Heart right ventricle (tissue), 16 donors: ENCODE data around the gene HAO1. TPM values are rescaled to one million over a fixed set of nuclear protein-coding genes. Genes with fewer than 3 reads are reported as not detected.
A peak's percentile ranks its signal among the peaks of the same experiment; 100 is the strongest.

Experiments used
- ATAC-seq, 8 donors: fragments of 200-7000 bp; cut with Tn5 transposase; one replicate each; pipeline ENCODE4 v1.9.1; 2020; ENCODE audit warnings: mild to moderate bottlenecking in 8 of 8, moderate library complexity in 8 of 8, moderate number of reproducible peaks in 1 of 8
- DNase-seq, 2 donors: peaks; one replicate each; pipeline ENCODE4 v3.0.0-alpha.2; 2020
- H3K27ac ChIP-seq, 10 donors: fragments of 200-600 bp; sonication (generic) in 2 of 10; one replicate each; pipeline versions ENCODE4 v1.5.0 to v1.8.0; 2020 to 2022; ENCODE audit warnings: mild to moderate bottlenecking in 3 of 10
- H3K27me3 ChIP-seq, 7 donors: fragments of 200-600 bp; one replicate each; pipeline ENCODE4 v1.8.0; 2021 to 2022; ENCODE audit warnings: mild to moderate bottlenecking in 2 of 7
- H3K36me3 ChIP-seq, 9 donors: fragments of 200-600 bp; sonication (generic) in 1 of 9; one replicate each; pipeline versions ENCODE4 v1.5.0 to v1.8.0; 2020 to 2022; ENCODE audit warnings: mild to moderate bottlenecking in 2 of 9
- H3K4me1 ChIP-seq, 9 donors: fragments of 200-600 bp; sonication (generic) in 1 of 9; one replicate each; pipeline versions ENCODE4 v1.5.0 to v1.8.0; 2020 to 2022; ENCODE audit warnings: mild to moderate bottlenecking in 4 of 9
- H3K4me3 ChIP-seq, 10 donors: fragments of 200-600 bp; sonication (generic) in 2 of 10; one replicate each; pipeline versions ENCODE4 v1.5.0 to v1.8.0; 2020 to 2022; ENCODE audit warnings: mild to moderate bottlenecking in 7 of 10, moderate library complexity in 2 of 10
- H3K9me3 ChIP-seq, 11 donors: fragments of 200-600 bp in 10 of 11; sonication (generic) in 2 of 11; one replicate each; pipeline versions ENCODE4 v1.5.0 to v1.8.0; 2013 to 2022; ENCODE audit warnings: mild to moderate bottlenecking in 2 of 11, control low read depth in 1 of 11, moderate library complexity in 1 of 11
- CTCF ChIP-seq, 9 donors: fragments of 200-600 bp; sonication (generic) in 2 of 9; IDR thresholded peaks; one replicate each; pipeline versions ENCODE4 v1.5.0 to v1.8.0; 2021 to 2022; ENCODE audit warnings: antibody characterized with exemption in 9 of 9, mild to moderate bottlenecking in 5 of 9, moderate library complexity in 1 of 9
- WGBS, 2 donors: extraction: QIAGEN DNeasy Blood & Tissue Kit; methylation state at CpG; one replicate each; pipeline ENCODE4 v1.1.7; 2013; ENCODE audit warnings: inconsistent platforms in 1 of 2; 5-methylcytosine and 5-hydroxymethylcytosine counted together
- intact Hi-C, 10 donors: fragments of 100-400 bp; cut with DNase I; formaldehyde crosslinking; loops; one replicate each; pipeline versions ENCODE4 v1.11.1 to v1.14.2; 2022
- polyA plus RNA-seq, 2 donors: library from polyadenylated mRNA; stranded (reverse); fragments of 200-250 nt; gene quantifications; one replicate each; pipeline ENCODE4 v1.2.3, GENCODE V29; 2013
- total RNA-seq, 10 donors: library from RNA; stranded (reverse); fragmentation: NEBNext Ultra II Directional in 3 of 10; extraction: Animal tissue kit (Norgen Biotek cat#: 25700) in 3 of 10; gene quantifications; one replicate each; pipeline versions ENCODE4 v1.2.1 to v1.2.4, GENCODE V29; 2021 to 2023
- donor health status: Arrhythmogenic right ventricular cardiomyopathy.
- donor health status: ischemic (EF 13 %, LVEDD 7.1; RV severe dilation, severe dysfunction).
- donor health status: healthy with polysubstance abuse.
- donor health status: DM: no; HTN: yes; CAD: no.
- donor health status: DM: no; HTN: no; CAD: no.
- donor health status: ischemic (EF 25% LVEDD 6.9; RV normal size, moderate dysfunction).
- donor health status: ischemic (EF 25% LVEDD 5.7; RV mildly dilated, moderate dysfunction).
- donor health status: healthy.
- donor health status: DM: yes; HTN: yes; CAD: no.
- donor health status: Ischemic cardiomyopathy.
- donor health status: ischemic (EF 35%, LVEDD 5.7; RV mildly dilated, moderate dysfunction).
- donor health status: nonischemic (EF 11% LVEDD 7.7; RV severe dilation, severe dysfunction).
- donor health status: DM: yes; HTN: yes; CAD: no.
- donor health status: PGD.
- donor health status: ischemic (EF 29% LVEDD 5.4; RV normal size, mild dysfunction).
- donor health status: nonischemic (EF 23%, LVEDD 6.1; RV moderate dilation, normal function).

The HAO1 gene
- total and polyA plus RNA-seq, 12 donors: not detected

GRCh38 chr20:7848351-7848750, 91.9 kb downstream of the HAO1 start:
- Histone ChIP-seq H3K9me3 (no peaks in the 10 kb centered on the region), H3K27me3 (peaks cover 0 to 3% (median 0%) of the 10 kb centered on the region in 7 donors), H3K27ac (no peak overlapping the region), H3K4me1 (peaks cover 0 to 8% (median 0%) of the 10 kb centered on the region in 9 donors), H3K36me3 (no peaks in the 10 kb centered on the region), H3K4me3 (no peak overlapping the region)
- ATAC-seq (no peak), DNase-seq (no peak)
- intact Hi-C loops: no loop called here
- no peak for TF ChIP-seq CTCF (IDR thresholded peaks at IDR 0.05)
- 69 to 84% methylated on average over 2 of the region's 2 CpGs for WGBS, 2 donors

- Histone ChIP-seq H3K36me3 (no peaks in the 10 kb centered on the region), H3K9me3 (no peaks in the 10 kb centered on the region), H3K4me1 (peaks cover 0 to 13% (median 0%) of the 10 kb centered on the region in 9 donors), H3K27me3 (no peaks in the 10 kb centered on the region), H3K27ac (no peak overlapping the region), H3K4me3 (no peak overlapping the region)
- intact Hi-C loops: no loop called here
- DNase-seq: no peak
- ATAC-seq: peak in 1 of 8 donors; percentile 57
- no peak for TF ChIP-seq CTCF (IDR thresholded peaks at IDR 0.05)
Observed at GRCh38 chr20:7843613-7844012, 96.6 kb downstream of the HAO1 start.

- intact Hi-C loops: no loop called here
Observed at GRCh38 chr20:7841971-7842310, 98.3 kb downstream of the HAO1 start.

GRCh38 chr20:7841291-7841970, 98.8 kb downstream of the HAO1 start:
- DNase-seq (peak in 1 of 2 donors; percentile 15), ATAC-seq (peak in 7 of 8 donors; percentile 16 to 71 (median 47))
- H3K9me3 ChIP-seq: no peaks in the 10 kb centered on the region
- WGBS, 2 donors: 68 to 74% methylated on average over 2 of the region's 2 CpGs
- intact Hi-C loops: no loop called here
- no peak overlapping the region for H3K4me3 ChIP-seq
- H3K36me3 ChIP-seq: no peaks in the 10 kb centered on the region
- no peaks in the 10 kb centered on the region for H3K27me3 ChIP-seq
- H3K27ac ChIP-seq: peak overlapping the region in 3 of 10 donors; percentile 33 to 43 (median 42)
- no peak for TF ChIP-seq CTCF (IDR thresholded peaks at IDR 0.05)
- peaks cover 0 to 13% (median 0%) of the 10 kb centered on the region in 9 donors for H3K4me1 ChIP-seq

More at GRCh38 chr20:7841971-7842310, 98.3 kb downstream of the HAO1 start:
- peak; percentile 49 to 88 (median 78) for ATAC-seq
- Histone ChIP-seq H3K27ac (peak overlapping the region in 2 of 10 donors; percentile 42 to 43), H3K4me3 (no peak overlapping the region), H3K27me3 (no peaks in the 10 kb centered on the region), H3K36me3 (no peaks in the 10 kb centered on the region), H3K9me3 (no peaks in the 10 kb centered on the region), H3K4me1 (peaks cover 0 to 13% (median 0%) of the 10 kb centered on the region in 9 donors)
- WGBS, 2 donors: 35 to 49% methylated on average over 2 of the region's 2 CpGs
- no peak for TF ChIP-seq CTCF (IDR thresholded peaks at IDR 0.05)
- peak; percentile 21 to 25 for DNase-seq
